CD4-positive, alpha-beta T cell treated with Interleukin-15 for 4 hours (primary cell): ENCODE results near the gene QKI.

Experiments used
- DNase-seq: peaks from one replicate; pipeline ENCODE4 v3.0.0-alpha.2; 2020; ENCODE audit warnings: low spot score

QKI gene

DNA sequence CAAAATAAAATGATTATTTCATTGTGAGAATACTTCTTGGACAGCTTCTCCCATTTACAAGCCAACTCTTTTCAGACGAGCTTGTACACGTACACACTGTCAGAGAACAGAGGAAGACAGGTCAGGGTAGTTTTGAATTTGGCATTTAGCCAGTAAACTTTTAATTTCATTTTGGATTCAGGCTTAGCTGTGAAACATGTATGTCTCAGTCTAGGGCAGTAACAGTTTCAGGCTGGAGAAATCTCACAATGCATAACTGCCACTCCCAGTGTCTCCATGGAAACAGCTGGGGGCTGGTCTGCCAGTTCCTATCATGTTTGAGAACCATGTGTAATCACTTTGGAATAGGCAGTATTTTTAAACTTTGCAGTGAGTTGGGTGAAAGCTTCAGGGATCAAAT is 22.0 kb upstream of the QKI start:
- DNase-seq = no peak

DNA sequence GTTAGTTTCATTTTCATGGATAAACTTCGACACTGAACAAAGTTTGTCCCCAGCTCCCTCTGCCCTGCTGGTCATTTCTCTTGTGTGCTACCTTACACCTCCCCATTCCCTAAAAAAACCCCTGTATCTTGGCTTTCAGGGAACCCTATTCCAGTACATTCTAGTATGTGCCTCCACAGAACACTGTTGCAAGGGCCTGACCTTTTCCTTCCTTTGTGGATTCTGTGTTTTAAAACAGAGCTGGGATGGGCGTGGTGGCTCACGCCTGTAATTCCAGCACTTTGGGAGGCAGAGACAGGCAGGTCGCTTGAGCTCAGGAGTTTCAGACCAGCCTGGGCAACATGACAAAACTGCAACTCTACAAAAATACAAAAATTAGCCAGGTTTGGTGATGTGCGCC is 20.6 kb upstream of the QKI start:
- DNase-seq = no peak

DNA sequence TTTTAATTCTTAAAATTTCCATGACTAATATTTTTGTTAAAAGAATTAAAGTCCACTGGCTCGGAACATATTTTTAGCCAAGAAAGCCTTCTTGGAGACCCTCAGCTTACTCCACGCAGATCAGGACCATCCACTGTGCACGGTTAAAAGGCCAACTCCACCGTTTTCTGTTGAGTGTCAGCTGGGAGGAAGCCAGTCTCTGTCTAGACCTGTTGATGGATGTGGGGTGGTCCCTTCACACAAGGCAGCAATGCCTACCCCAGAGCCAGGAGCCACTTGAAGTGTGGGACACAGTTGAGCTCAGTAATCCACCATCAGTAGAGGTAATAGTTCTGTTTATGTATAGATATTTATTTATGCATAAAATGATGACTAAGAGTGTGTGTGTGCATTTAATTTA is 19.9 kb upstream of the QKI start:
- no peak for DNase-seq

DNA sequence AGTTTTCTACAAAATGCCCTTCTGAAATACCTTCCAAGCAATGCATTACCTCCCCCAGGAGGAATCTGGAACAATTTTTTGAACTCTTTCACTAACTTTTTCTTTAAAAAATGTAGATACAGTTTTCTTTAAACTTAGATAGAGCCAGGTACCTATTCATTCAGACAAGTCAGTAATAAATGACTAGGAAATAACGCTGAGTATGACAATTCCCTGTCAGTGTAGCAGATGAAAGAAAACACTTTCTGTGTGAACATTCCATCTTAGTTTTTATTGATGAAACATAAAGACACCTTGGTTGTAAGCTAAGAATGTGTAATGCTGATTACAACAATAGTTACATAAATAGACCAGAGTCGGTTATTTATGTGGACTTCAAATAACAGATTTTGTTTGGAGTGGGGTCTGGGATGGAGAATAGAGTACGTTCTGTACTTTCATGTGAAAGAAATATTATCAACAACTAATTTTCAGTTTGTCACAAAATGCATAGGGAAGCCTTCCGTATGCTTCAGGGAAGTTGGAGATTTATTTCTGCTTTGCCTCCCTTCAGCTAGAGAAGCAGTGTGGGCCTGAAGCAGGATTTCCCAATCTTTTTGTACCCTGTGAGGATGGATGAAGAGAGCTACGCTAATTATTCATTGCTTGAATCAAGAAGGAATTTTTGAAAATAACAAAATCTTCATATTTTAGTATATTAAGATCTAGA is 19.2 kb upstream of the QKI start:
- no peak for DNase-seq

DNA sequence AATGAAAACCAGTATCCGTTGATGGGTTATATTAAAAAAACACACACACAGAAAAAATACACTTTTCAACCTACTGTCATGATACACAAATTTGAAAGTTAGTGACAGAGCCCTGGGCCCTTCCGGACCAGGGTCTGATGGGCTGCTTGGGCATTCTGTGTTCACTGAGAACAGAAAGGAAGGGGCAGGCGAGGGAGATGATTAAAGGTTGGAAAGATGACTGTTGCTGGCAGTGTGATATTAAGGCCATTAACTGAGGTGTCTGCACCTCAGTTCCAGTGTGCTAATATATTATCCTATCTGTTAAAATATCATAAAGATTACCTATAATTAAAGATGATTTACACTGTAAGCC is 18.7 kb upstream of the QKI start:
- DNase-seq = no peak

DNA sequence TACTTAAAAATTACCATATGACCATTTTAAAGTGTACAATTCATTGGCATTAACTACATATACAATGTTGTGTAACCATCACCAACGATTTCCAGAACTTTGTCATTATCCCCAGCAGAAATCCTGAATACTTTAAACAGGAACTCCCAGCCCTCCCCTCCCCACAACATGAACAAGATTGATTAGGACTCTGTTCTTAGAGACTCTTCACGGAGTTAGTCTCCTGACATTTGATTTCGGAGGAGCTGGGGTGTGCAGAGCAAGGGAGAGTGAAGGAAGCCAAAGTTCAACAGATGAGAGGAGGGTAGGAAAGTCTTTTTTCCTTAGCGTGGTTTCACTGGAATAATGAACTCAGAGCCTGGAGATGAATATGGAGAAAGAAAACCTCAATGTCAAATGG is 17.2 kb upstream of the QKI start:
- no peak for DNase-seq

DNA sequence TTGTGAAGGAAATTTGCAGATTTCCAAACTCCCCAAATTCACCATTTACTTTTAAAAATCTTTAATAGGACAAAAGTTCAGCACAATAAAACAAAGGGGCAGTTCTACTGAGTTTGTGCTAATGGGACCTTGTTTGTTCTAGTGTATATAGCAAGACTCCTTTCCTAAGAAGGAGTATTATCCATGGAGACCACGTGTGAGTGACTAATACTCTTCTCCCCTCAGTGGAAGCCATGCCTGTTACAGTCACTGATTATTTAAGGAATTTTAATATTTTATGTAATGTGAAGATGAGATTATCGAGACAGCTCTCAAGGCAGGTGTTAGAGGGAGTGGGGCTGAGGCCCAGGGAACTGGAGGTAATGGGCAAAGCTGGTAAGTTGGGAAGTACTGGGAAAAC is 16.4 kb upstream of the QKI start:
- no peak for DNase-seq

DNA sequence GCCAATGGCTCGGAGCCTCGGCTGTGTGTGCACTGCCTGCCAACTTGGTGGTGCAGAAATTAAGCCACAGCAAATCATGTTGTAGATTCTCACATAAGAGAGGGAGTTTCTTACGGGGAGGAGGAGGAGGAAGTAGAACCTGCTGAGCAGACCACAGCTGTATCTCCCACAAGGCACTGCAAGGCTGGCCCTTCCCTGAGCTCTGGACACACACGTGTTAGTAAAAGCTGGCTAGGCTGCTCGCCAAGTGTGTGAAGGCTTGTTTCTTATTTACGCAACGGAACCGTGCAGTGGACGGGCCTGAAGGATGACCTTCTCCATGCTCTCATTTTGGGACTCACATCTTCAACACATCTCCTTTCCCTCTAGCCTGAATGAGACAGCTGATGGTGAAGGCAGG is 15.7 kb upstream of the QKI start:
- no peak for DNase-seq

DNA sequence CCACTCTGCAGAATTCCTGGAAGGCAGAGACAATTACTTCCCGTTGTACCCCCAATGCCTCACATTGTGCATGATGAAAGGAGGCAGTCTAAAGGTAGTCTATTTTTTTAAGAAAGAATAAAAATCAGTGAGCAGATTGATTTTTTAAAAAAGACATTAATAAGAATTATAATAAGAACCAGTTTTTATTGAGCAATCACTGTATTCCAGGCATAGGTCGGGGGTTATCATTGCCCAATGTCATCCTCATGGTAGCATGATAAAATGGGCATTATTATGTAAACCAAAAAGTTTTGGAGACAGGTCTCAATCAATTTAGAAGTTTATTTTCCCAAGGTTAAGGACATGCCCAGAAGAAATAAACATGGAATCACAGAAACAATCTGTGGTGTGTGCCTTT is 14.0 kb upstream of the QKI start:
- no peak for DNase-seq

DNA sequence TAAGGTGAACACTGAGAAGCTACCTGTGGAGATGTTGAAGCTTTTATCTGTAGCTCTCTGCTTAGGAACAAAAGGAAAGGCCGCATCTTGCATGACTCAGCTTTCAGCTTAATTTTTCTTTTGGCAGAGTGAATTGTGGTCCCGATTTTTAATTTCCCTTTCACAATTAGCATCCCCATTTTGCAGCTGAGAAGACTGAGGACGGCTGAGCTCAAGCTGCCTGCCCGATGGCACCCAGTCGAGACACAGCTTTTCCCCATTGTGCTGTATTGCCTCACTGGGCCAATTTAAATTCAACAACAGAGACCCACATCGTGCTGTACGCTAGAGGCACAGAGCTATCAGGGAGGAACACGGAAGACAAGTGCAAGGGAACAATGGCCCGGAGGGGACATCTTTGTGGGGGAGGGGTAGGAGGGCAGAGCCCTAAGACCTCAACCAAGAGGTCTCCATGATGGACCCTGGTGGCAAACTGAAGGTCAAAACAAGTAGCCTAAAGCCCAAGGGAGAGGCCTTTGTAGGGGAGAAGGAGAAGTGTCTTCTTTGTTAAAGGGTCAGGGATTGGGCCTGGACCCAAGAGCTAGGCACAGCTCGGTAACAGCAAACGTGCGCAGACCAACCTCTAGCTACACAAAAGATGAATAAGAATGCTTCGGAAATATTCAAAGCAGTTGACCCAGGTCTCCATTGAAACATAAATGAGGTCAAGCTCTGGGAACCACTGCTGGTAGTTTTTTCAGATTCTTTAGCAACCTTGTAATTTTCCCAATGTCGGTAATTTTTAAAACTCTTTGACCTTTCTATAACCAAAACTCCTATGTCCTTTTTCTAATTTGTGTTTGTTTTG is 13.3 kb upstream of the QKI start:
- DNase-seq = no peak

DNA sequence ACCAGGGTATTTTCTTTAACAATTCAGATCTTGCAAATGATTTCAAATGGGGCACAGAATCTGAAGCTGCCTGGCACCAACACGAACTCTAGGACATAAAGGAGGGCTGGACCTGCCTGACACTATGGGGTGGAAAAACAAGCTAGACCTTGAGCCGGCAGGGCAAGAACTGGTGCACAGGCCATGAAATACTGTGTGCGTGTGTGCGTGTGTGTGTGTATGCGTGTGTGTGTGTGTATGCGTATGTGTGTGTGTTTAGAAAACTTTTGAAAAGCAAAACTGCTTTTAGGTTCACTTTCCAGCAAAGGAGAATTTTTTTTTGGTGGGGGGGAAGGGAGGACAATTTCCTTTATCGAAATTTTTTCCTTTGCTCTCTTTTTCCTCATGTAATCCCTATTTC is 11.9 kb upstream of the QKI start:
- no peak for DNase-seq

DNA sequence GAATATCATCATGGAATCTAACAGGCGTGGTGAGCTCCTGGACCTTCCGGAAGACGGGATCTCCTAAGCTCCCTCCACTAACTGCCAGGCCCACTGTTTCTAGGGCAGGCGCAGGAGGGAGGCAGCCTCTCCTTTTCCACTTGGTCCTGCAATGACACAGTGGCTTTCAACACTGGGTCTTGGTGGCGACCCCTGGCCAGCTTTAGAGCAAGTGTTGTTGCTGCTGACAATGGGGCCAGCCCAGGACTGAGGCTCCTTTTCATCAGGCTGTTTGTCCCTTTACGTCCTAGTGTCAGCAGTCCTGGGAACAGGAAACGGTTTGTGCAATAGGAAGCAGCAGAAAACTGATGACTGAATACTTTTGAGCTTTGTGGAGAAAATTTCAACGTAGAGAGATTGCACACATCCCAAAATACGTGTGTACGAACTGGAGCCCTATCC is 9.7 kb upstream of the QKI start:
- DNase-seq = no peak

DNA sequence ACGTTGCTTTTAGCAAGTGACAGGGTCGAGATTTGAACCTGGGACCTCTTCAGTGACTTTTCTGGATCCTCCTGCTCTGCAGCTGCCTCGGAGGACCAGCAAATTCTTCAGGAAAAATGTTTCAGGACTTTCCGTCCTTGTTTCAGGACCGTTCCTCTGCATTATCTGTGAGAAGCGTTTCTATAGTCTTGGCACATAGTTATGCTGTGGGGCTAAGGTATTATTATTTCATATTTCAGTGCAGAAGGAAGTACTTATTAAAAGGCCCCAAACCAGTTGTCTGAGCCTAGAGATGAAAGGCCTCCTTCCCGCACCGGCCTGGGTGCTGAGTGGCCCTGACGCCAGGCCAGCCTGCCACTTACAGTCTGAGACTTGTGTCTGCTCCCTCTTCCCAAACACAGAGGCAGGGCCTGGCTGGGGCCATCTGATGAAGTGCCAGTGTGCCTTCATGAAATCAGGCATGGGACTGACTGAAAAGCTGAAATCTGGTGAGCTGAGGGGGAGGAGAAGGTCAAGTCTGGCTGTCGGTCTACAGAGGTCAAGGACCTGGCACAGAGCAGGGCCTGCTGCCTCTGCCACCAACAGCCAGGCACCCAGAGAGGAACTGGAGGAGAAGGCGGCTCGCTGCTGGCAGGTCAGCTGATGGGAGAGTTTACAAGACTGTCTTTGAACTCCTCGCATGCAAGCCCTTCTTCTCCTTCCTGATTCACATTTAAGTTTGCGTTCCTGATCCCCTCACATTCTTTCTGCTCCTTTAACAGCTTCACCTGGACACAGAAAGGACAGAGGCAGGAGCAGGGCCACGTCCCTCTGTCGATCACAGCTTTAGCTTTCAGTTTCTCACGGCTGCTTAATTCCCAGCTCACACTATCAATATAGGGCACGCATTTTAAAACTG is 8.9 kb upstream of the QKI start:
- no peak for DNase-seq

DNA sequence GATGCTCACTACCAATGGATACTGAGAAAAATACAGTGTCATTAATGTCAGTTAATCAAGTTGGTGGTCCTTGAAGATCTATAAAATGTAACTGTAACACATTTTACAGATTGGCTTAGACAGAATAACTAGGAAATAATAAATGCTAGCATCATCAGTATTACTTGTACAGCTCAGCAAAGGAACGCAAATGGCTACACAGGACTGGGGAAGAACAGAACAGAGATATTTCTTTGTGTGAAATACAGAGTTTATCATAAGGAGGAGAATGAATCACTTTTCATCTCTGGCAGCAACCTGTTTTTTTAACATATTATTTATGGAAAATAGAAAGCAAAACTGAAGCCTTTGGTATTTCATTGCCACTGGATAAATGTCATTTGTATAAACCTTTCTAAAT is 8.2 kb upstream of the QKI start:
- DNase-seq = no peak

DNA sequence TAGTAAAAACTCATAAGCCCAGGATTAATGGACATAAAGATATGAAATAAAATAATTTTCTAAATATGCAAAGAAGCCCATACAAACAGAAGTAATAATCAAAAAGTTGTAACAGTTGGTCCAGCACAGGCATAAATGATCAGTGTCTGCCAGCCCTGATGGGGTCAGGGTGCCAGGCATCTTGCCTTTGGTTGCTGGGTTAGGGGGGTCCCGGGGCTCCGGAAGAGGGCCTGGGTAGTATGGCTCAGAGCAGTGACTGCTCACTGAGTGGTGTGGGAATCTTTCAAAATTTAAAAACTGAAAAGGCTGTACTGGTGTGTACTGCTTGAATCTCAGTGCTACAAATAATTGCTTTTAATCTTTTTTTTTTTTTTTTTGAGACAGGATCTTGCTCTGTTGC is 7.7 kb upstream of the QKI start:
- no peak for DNase-seq

DNA sequence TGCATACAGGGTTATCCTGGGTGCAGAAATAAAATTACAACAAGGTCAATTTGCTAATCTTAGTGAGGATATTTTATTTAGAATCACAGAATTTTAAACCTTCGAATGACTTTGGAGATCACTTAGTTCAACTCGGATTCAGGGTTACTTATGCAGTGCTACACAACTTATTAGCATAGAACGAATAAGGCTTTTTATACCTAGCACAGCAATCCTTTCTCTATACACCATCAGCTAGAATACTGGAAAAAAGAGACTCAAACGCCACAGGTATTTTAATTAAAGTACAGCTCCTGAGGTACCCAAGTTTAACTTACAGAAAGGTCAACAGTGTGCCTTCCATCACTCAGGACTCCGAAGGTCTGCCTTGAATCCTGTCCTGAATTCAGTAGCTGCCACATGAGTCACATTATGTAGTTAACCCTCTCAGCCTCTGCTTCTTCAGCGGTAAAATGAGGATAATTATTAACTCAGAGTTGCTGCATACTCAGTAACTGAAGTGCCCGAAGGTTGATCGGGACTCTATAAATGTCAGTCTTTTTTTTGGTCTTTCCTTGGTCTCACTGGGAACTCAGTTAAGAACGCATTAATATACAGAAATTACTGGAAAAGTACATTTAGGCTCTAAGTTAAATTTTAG is 6.0 kb upstream of the QKI start:
- no peak for DNase-seq

DNA sequence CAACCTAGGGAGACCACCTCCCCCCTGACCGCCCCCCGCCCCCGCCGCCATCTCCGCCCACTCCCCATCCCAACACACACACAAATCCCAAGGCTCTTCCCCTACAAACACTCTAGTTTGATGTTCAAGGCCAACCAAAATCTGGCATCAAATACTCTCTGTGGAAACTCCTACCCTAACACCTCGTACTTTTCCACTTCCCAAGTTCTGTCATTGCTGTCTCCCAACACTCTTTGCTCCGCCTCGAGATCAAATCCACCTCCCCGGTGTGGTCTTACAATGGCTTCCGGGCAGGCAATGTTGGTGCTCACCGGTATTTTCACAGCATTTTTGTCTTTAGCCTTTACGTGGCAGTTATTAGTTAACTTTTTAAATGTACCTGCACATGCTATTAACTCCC is 4.8 kb upstream of the QKI start:
- DNase-seq = no peak

DNA sequence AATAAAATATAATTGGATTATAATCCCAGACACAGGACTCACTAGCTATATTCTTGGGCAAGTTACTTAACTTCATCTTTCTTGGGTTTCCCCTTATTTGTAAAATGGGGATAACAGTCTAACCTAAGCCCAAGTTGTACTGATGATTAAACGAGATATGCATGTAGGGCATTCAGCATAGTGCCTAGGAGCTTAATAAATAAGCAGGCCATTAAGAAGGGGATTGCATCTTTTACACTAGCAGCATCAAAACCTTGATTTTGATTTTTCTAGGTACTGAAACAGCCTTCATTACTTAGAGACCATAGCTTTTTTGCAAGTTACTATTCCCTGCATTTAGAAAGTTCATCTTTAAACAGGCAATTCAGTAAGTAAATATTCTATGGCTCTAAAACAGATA is 2.2 kb upstream of the QKI start:
- DNase-seq = no peak

DNA sequence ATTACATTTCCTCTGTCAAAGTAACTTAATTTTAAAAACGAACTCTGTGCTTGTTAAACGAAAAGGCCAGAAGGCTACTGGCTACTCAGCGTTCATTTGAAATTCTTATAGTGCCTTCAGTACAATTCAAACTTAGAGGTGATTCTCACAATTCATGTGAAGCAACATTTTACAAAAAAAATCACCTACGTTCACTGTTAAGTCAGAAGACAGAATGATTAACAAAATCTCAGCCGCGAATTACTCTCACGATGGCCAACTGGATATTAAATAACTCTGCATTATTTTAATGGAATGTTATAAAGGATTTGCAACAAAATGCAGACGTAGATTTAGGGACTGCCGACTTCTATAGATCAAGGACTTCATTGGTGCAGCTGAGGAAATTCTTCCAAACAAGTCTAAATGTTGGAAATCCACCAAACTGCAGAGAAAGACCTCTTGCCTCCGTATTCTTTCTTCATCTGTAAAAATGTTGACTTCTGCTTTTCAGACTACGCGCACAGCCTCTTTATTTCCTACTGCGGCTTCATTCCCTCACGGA is 1.6 kb upstream of the QKI start:
- DNase-seq = no peak

DNA sequence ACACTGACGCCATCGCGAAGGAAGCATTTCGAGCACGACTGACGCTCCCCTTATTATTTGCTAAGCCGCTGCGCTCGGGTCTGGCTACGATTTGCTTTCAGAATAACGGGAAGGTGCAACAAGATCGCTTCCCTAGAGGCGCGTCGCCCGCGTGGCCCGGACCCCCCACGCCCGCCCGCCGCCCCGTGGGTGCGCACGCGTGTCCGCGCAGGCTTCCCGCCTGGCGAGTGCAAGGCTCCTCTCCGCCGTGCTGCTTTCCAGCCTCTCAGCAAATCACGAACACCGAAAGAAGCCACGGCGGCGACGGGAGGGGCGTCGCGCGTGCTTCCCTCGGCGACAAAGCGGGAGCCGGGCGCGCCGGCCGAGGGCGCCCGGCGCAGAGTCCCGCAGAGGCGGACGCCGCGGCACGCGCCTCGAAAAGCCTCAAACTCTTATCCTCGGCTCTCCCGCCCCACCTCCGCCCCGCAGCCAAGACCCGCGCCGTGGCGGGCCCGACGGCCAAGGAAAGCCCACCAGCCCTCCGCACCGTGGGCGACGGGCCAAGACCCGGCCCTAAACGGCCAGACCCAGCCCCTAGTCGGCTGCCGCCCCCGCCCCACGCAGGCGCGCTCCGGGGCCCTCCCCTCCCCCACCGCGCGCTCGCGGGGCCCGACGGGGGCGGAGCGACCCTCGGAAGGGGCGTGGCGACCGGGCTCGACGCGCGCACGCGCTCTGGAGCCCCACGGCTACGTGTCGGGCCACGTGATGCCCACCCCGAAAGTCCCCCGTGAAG is 987 bp upstream of the QKI start:
- DNase-seq = peak; percentile 91

DNA sequence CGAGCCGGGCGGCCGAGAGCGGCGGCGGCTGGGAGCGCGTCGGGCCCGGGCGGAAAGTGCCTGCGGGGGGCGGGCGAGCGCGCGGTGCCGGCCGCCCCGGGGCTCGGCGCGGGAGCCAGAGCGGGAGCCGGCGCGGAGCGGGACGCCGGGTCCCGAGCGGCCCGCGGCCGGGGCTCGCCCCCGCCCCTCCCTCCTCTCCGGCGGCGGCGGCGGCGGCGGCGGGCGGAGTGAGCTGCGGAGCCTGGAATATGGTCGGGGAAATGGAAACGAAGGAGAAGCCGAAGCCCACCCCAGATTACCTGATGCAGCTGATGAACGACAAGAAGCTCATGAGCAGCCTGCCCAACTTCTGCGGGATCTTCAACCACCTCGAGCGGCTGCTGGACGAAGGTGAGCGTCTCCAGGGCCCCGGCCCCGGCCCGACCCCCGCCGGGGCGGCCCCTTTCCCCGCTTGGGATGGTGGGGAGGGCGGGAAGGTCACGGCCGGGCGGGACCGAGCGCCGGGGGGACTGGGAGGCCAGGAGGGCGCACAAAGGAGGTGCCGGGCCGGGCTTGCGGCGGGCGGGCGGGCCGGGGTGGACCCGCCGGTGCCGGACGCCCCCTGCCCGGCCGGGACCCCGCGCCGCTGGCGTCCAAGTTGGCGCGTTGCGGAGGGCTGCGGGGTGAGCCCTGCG is 565 bp downstream of the QKI start:
- no peak for DNase-seq
